HG03460 (cell line): Measurements from ENCODE around the gene TNNC1.

Experiments
- ATAC-seq: cut with Tn5 transposase; IDR thresholded peaks from one replicate; pipeline ENCODE4 v1.9.1; 2021; ENCODE audit not compliant: unreplicated experiment

The TNNC1 gene

DNA sequence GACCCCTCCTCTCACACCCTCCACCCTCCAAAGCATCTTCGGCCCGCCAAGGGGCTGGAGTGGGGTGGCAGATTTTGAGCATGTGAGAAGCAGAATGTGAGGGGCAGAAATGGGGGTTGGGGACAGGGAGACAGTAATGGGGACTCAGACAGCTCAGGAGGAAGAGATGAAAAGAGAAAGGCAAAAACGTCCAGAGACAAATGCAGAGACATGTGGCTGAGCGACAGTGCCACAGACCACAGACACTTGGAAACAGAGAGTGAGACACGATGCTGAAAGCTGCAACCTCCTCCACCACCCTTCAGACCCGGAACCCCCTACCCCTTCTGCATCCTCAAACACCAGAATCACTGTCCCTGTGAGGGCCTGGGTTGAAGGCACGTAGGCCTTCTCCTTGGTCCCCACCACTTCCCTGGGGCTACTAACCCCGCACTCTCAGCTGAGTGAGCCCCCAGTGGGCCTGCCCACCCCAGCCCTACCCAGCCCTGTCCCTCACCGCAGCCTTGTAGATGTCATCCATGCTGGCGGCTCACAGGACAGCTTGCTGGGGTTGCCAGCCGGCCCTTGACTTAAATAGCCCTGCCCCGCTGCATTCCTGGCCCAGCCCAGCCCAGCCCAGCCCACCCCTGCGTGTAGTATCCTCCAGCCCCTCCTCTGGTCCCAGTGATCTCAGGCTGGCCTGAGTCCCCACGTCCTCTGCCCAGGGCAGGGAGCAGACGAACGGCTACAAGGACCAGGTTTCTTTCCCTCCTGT, at the start of gene TNNC1:
Gene TNNC1, minus strand, starts transcription at position 546 of the 754 bp plus-strand sequence. Its CDS starts 26 bp downstream, at position 520.
- no peak for ATAC-seq

DNA sequence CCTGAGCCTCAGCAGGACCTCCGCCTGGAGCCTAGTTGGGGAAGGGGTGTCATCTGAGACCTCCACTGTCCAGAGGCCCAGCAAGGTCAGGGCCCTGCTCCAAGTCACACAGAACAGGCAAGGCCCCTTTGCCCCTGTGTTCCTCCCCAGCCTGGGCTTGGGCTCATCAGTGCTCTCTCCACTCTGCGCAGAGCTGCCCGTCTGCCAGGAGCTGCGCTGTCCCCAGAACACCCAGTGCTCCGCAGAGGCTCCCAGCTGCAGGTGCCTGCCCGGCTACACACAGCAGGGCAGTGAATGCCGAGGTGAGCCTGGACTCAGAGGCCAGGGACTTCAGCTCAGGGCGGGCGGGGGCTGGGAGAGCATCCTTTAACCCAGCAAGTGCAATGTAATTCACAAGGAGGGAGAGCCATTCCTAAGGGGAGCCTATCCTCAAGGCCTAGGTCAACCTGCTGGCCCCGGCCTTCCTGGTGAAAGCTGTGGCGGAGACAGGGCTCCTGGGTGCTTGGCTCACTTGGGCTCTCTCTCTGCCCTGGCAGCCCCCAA, 49.0 kb upstream of the TNNC1 start:
- no peak for ATAC-seq

GRCh38 chr3:52502001-52502400, 48.2 kb upstream of the TNNC1 start:
- no peak for ATAC-seq

DNA sequence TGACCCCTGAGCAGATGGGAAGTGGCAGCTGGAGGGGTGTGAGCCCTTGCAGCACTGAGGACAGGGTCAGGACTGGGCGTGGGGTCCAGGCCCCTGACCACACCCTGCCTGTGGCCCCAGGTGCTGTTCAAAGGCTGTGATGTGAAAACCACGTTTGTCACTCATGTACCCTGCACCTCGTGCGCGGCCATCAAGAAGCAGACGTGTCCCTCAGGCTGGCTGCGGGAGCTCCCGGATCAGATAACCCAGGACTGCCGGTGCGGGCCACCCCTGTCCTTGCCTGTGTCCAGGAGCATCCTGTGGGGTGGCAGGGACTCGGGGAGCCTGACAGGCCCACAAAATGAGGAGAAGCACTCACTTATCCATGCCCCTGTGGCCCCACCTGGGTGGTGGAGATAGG, 47.2 kb upstream of the TNNC1 start:
- ATAC-seq: no peak

GRCh38 chr3:52498137-52499054, 44.6 kb upstream of the TNNC1 start:
- ATAC-seq: no peak

GRCh38 chr3:52495777-52496602, 42.1 kb upstream of the TNNC1 start:
- no peak for ATAC-seq

DNA sequence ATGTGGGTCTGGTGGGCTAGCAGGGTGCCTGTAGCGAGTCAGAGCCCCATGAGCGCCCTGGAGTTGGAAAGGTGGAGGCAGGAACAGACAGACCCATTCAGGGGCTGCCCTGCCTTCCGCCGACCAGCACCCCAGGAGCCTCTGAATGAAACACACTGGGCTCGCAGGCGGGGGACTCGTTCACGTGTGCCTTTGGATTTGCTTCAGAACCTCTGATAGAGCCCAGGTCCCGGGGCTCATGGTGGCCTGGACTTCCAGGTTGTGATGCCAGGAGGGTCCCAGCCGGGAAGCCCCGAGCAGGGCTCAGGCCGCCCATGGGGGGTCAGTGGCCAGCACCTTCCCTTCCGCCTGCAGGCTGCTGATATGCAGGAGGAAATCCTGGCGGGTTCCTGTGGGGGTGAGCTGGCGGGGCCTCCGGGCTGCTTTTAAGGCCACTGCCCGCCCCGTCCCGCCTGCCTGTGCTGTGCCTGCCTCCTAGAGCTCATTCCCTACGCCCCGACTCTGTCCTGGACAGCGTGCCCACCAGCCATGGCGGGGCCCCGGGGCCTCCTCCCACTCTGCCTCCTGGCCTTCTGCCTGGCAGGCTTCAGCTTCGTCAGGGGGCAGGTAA, 41.1 kb upstream of the TNNC1 start, which contains the start of gene STAB1:
Gene STAB1, plus strand, starts transcription at position 453 of the 610 bp plus-strand sequence. Its CDS starts 76 bp downstream, at position 529.
- ATAC-seq: no peak

DNA sequence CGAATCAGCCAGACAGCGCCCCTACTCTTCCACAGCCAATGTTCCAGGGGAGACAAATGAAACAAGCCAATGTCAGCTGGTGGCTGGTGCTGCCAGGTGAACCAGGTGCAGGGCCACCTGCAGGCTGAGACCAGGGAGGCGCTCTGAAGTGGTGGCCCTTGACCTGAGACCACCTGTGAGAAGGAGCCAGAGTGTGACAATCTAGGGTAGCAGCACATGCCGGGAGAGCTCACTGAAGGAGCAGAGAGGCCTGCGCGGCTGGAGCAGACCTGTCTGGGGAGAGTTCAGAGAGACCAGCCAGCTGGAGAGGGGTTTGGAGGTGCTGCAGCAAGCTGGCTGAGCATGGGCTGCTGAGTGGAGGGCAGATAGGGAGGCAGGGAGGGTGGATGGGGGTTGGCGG, 40.6 kb upstream of the TNNC1 start:
- ATAC-seq: no peak

DNA sequence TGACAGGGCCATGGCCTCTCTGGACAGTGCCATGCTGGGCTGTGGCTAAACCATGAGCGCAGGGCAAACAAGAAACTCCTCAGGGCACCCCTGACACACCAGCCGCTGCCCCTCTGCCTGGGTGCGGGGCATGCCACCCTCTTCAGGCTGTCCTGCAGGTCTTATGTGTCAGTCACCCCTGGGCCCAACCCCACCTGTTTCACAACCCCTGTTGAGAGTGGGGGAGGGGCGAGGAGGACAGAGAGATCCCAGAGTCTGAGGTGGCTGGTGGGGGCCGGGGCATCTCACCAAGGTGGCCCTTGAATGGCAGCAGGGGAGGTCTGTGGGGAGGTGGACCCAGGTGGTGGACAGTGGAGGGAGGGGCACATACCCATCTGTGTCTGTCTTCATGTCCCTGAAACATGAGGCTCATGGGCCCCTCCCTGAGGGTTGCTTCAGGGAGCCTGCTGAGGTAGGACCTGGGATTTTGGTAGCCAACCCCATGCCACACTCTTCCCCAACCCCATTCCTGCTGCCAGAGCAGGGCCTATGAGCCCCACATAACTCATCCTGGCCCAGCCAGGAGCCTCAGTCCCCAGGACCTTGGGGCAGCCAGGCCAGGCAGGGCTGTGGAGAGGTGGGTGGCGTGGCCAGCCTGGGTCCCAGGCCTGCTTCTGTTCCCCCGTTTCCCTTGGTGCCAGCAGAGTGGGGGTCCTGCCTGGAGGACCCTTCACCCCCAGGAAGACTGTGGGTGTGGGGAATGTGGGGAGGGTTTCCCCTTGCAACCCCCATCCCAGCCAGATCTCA, 39.6 kb upstream of the TNNC1 start:
- ATAC-seq: no peak

DNA sequence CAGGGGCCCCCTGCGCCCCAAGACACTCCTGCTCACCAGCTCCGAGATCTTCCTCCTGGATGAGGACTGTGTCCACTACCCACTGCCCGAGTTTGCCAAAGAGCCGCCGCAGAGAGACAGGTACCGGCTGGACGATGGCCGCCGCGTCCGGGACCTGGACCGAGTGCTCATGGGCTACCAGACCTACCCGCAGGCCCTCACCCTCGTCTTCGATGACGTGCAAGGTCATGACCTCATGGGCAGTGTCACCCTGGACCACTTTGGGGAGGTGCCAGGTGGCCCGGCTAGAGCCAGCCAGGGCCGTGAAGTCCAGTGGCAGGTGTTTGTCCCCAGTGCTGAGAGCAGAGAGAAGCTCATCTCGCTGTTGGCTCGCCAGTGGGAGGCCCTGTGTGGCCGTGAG, 38.2 kb upstream of the TNNC1 start:
- ATAC-seq: no peak

DNA sequence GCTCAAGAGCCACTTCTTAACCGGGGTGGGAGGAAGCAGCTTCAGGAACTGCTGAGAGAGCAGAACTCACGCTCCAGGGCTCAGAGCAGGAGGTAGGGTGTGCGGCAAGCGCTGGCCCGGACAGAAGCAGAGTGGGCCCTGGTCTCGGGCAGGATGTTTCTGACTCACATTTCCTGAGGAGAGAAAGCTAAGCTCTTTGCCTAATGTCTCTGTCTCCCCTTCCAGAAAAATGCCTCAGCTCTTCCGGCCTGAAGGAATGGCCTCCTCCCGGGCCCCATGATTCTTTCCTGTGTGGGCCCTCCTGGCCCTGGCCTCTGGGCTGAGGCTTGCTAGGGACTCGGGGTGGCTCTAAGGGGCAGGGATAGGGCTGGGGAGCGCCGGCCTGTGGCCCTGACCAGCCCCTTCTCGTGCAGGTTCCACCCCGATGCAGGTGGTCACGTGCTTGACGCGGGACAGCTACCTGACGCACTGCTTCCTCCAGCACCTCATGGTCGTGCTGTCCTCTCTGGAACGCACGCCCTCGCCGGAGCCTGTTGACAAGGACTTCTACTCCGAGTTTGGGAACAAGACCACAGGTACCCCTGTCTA, 37.2 kb upstream of the TNNC1 start:
- ATAC-seq: no peak

GRCh38 chr3:52490035-52490938, 36.4 kb upstream of the TNNC1 start:
- ATAC-seq: no peak

- ATAC-seq: no peak
Observed at GRCh38 chr3:52489453-52489852, 35.6 kb upstream of the TNNC1 start.

- ATAC-seq: no peak
Observed at GRCh38 chr3:52488746-52489145, 34.9 kb upstream of the TNNC1 start.

- no peak for ATAC-seq
Observed at GRCh38 chr3:52487788-52488691, 34.2 kb upstream of the TNNC1 start.

GRCh38 chr3:52487050-52487787, 33.4 kb upstream of the TNNC1 start:
- ATAC-seq: no peak
